OCI-M2 (cell line): ENCODE measurements around the gene ANXA2R.
"Not testable (repeated sequence)": the region's sequence is repeated elsewhere in the genome, so short reads cannot be mapped to it uniquely, and the experiment has no call there.

Experiments
- DNase-seq: peaks from one replicate; lab custom pipeline; 2025; ENCODE audit not compliant: unreplicated experiment; lab: John Stamatoyannopoulos, UW

ANXA2R gene, protein sequence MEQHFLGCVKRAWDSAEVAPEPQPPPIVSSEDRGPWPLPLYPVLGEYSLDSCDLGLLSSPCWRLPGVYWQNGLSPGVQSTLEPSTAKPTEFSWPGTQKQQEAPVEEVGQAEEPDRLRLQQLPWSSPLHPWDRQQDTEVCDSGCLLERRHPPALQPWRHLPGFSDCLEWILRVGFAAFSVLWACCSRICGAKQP

GRCh38 chr5:43040287-43041098 lies at the start of gene ANXA2R:
ANXA2R (minus strand) TSS chr5:43040319; CDS start chr5:43040046, 273 bp downstream.
- peak; percentile 63 for DNase-seq

- DNase-seq: not testable (repeated sequence)
Observed at GRCh38 chr5:43086118-43086908, 46.2 kb upstream of the ANXA2R start.

DNA sequence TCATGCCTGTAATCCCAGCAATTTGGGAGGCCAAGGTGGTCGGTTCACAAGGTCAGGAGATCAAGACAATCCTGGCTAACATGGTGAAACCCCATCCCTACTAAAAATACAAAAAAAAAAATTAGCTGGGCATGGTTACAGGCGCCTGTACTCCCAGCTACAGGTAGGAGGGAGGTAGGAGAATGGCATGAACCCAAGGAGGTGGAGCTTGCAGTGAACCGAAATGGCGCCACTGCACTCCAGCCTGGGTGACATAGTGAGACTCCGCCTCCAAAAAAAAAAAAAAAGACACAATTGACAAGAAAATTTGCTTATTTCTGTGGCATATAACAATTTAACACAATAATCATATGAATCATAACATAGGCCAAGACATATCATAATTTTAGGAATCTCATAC lies 45.3 kb upstream of the ANXA2R start:
- no peak for DNase-seq

GRCh38 chr5:43084468-43084867 lies 44.3 kb upstream of the ANXA2R start:
- DNase-seq: not testable (repeated sequence)

- DNase-seq: not testable (repeated sequence)
Observed at GRCh38 chr5:43081345-43081744, 41.2 kb upstream of the ANXA2R start.

DNA sequence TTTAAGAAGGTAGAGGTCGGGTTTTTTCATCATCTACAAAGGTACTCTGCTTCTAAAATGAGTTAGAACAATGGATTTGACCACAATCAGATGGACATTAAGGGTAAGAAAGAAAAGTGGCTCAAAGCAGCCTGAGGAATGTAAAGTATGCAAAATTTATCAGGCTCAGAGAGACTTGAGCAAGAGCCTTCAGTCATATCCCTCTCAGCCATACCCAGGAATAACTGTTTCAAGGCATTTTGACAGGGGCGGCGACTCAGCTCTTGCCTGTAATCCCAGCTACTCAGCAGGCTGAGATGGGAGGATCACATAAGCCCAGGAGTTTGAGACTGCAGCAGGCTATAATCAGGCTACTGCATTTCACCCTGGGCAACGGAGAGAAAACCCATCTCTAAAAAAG lies 38.8 kb upstream of the ANXA2R start:
- DNase-seq: no peak

GRCh38 chr5:43077446-43078191 lies 37.5 kb upstream of the ANXA2R start:
- not testable (repeated sequence) for DNase-seq

- peak; percentile 71 for DNase-seq
Observed at GRCh38 chr5:43075319-43076293, 35.5 kb upstream of the ANXA2R start.

DNA sequence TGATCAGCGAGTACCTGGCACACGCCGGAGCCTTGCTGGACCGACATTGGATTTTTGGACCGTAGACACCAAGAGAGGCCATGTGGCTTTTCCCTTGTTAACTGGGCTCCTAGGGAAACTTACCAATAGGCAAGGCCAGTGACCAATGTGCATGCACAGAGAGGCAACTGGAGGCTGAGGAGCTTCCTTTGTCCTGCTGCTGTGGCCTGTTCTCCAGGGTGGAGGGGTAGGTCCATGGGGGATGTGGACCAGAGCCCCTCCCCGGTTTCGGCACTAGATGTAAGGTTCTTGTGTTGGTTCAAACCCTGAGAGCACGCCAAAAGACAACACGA lies 34.8 kb upstream of the ANXA2R start:
- no peak for DNase-seq

DNA sequence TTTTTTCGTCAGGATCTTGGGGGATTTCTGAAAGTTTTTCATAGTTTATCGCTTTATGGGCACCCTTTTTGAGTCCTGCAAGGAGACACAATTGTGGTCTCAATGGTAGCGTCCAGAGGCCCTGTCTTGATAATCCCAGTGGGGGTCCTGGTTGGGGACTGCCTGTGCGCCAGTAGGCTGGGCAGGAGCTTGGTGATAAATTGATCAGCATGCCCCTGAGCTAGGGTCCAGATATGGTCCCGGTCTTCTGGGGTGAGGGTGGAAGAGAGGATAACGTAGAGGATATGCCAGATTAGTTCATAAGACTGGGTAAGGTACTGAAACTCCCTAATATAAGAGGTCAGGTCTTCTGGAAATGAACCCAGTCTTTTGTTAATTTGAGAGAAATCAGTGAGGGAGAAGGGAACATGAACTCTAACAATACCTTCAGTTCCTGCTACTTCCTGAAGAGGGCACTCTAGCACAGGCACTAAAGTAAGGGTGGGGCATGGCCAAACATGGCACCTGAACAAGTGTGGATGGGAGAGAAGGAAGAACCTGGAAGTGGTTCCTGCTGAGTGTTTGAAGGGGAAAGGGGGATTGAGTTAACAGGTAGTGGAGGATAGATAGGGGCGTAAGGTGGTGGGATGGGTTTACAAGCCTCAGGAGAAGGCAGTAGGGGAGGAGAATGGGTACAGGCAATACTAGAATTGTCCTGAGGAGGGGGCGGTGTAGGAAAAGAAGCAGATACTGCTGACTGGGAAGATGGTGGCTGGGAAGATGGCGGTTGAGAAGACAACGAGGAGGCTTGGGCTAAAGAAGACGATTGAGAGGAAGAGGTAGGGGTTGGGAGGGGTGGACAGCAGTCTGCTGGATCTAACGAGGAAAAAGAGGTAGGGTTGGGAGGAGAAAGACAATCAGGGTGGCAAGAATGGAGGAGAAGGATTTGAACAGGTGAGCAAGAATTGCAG lies 33.8 kb upstream of the ANXA2R start:
- DNase-seq: peak; percentile 18

DNA sequence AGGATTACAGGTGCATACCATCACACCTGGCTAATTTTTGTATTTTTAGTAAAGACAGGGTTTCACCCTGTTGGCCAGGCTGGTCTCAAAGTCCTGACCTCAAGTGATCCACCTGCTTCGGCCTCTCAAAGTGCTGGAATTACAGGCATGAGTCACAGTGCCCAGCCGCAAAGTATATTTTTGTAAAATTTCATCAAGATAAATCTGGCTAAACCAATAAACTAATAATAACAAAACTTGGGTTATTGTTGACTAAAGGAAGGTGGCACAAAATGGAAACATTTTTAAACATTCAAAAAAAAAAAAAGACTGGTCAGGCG lies 29.2 kb upstream of the ANXA2R start:
- DNase-seq: not testable (repeated sequence)

DNA sequence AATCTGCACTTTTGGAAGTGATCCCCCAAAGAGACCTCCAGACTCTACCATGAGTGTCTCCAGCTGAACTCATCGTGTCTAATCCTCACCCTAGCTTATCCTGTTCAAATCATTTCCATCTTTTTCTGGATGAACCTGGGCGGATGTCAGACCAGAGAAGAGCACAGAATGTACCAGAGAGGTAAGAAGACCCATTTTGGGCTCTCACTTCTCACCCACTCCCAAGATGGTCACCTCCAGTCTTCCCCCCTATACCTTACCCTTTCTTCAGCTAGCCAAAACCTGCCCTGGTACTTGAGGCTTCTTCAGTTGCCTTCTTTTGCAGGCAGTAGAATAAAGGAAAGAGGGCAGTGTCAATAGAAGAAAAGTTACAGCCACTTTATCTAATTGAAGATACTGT lies 27.9 kb upstream of the ANXA2R start:
- DNase-seq: no peak

GRCh38 chr5:43066799-43067741 lies 27.0 kb upstream of the ANXA2R start:
- DNase-seq: peak; percentile 63

GRCh38 chr5:43065948-43066798 lies 26.1 kb upstream of the ANXA2R start:
- DNase-seq: no peak

DNA sequence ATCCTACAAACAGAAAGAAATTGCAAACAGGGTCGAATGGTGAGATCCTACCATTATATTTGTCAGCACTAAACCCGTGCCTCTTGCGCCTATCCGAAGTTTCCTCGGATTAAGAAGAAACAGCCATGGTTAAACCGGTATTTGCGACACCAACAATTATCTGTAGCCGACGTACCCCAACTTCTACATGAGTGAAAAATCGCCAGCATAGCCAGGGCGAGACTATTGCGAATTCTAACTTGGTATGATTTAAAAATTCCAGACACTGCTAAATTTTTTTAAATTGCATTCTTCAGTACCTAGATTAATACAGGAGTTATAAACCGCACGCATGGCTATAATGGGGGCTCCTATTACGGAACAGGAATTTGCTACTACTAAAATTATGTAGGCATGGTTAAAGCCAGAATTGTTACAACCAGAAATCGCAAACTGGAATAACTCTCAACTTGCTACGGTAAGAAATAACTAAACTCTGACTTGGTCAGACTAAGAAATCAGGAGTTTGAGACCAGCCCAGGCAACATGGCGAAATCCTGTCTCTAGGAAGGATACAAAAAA lies 25.3 kb upstream of the ANXA2R start:
- no peak for DNase-seq

DNA sequence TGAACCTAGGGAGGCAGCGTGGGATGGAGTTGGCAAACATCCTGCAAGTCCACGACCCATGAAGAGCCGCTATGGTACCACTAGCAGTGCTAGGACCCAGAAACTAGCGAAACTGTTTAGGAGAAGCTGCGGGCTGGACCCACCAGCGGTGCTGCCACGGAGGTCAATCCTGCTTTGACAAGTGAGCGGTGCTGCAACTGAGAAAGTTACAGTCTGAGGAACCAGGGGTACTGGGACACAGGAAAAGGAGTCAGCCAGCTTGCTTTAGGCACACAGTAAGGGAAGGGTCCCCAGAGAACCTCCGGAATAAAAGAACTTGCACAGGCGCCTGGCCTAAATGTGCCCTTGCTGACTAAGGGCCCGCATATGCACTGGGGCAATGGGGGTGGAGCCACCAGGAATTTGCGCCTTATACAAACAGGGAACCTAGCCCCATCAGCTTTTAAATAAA lies 23.6 kb upstream of the ANXA2R start:
- no peak for DNase-seq
